A549 treated with Mapracorat at 1 μM for 4 hours (cell line): Measurements from ENCODE around the gene RHOG. TPM values are rescaled to one million over a fixed set of nuclear protein-coding genes. Genes with fewer than 3 reads are reported as not detected.

Source experiments
- total RNA-seq: library from RNA; stranded (reverse); fragments of 200-300 nt; extraction: Qiagen RNA extraction; gene quantifications from 5 replicates; pipeline ENCODE4 v1.2.3, GENCODE V29; 2022

Gene RHOG
- total RNA-seq = 99.6 to 113 TPM (median 111 TPM) in 5 replicates

GRCh38 chr11:3840870-3841425 lies at the start of gene RHOG:
Gene RHOG, minus strand, starts transcription at chr11:3840959. Its CDS starts 12,821 bp downstream, at chr11:3828138.

GRCh38 chr11:3854977-3855807 lies 14.4 kb upstream of the RHOG start, which contains the start of gene STIM1:
Gene STIM1, plus strand, starts transcription at chr11:3855664. Its CDS starts 607 bp downstream, at chr11:3856271.

GRCh38 chr11:3807909-3808860 lies 32.6 kb downstream of the RHOG start, which contains the start of gene PGAP2:
Gene PGAP2, plus strand, starts transcription at chr11:3808560. Its CDS starts 2,700 bp downstream, at chr11:3811260.

GRCh38 chr11:3797329-3798090 lies 43.2 kb downstream of the RHOG start, which contains the start of gene NUP98:
Gene NUP98, minus strand, starts transcription at chr11:3797554. Its CDS starts 15,437 bp downstream, at chr11:3782117.

Other genes starting within 250 kb of the RHOG start
- 0.23 to 0.43 TPM (median 0.41 TPM) in 5 replicates for gene ART5, start 199.0 kb downstream of the RHOG start, total RNA-seq
- not detected in 5 replicates for gene ART1, start 195.8 kb downstream of the RHOG start, total RNA-seq
- gene CHRNA10, start 169.6 kb downstream of the RHOG start, total RNA-seq = 0.76 to 1.5 TPM (median 1.1 TPM) in 5 replicates
- 58.6 to 74.2 TPM (median 66.4 TPM) in 5 replicates for gene NUP98, start 43.4 kb downstream of the RHOG start, total RNA-seq
- 18.2 to 23.4 TPM (median 20.7 TPM) in 5 replicates for gene PGAP2, start 32.4 kb downstream of the RHOG start, total RNA-seq
- gene STIM1, start 14.7 kb upstream of the RHOG start, total RNA-seq = 22.6 to 28.1 TPM (median 25.7 TPM) in 5 replicates